GM21576 (cell line): ENCODE results near the gene LRRFIP1.

Experiments used
- ATAC-seq: cut with Tn5 transposase; IDR thresholded peaks from one replicate; pipeline ENCODE4 v1.9.1; 2021; ENCODE audit warnings: mild to moderate bottlenecking, moderate library complexity; ENCODE audit not compliant: unreplicated experiment

The LRRFIP1 gene

DNA sequence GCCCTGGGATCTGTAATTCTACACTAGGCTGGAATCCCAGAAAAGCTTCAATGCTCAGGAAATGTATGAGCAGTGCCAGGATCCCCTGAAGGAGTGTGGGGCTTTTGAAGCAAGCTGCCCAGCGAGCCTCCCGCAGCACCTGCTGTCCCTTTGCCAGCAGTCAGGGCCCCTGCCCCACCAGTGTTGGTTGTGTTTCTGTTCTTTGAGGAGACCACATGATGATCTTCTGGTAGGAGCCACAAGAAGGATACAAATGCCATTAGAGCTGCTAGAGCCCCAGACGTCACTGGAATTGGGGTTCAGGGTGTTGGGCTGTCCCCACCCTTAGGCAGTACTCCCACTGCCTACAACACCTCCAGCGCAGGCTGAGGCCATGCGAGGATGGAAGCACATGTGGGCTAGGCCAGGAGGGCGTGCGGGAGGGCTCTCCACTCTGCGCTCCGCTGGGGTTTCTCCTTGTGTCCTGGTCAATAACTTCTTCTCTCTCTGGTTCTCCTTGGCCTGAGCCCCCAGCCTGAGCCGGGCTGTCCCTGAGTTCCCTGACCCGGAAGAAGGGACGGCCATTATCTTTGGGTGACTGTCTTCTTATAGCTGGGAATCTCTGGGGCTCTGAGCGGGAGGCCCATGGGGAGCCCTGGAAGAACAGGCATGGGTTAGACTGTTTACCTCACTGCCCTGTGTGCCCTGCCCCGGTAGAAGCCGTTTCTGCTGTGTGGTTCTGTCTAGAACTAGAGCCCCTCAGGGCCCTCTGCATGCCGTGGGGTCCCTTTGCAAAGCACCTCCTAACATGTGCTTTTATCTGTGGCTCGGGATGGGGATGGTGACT lies 73.9 kb downstream of the LRRFIP1 start:
- ATAC-seq: no peak

DNA sequence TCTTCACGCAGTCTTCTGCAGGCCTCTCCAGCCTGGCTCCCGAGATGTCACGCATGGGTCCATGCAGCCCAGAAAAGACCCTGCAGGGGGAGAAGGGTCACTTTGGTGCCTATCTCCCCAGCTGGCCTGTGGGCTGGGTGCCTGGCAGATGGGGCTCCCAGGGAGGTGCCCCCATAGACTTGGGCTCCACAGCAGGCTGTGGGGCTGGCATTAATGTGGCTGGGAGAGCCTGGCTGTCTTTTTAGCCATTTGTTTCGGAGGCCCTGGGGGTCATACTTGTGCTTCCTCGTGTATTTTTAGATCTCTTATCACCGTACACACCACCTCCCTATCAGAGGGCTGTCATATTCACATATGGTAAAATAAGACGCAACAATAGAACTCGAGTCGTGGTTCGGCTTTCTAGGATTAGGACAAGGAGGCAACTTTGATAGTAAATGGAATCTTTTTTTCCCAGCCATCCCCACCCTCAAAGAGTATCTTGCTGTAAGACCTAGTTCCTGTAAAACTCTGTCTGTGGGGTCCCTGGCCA lies 74.5 kb downstream of the LRRFIP1 start:
- no peak for ATAC-seq

DNA sequence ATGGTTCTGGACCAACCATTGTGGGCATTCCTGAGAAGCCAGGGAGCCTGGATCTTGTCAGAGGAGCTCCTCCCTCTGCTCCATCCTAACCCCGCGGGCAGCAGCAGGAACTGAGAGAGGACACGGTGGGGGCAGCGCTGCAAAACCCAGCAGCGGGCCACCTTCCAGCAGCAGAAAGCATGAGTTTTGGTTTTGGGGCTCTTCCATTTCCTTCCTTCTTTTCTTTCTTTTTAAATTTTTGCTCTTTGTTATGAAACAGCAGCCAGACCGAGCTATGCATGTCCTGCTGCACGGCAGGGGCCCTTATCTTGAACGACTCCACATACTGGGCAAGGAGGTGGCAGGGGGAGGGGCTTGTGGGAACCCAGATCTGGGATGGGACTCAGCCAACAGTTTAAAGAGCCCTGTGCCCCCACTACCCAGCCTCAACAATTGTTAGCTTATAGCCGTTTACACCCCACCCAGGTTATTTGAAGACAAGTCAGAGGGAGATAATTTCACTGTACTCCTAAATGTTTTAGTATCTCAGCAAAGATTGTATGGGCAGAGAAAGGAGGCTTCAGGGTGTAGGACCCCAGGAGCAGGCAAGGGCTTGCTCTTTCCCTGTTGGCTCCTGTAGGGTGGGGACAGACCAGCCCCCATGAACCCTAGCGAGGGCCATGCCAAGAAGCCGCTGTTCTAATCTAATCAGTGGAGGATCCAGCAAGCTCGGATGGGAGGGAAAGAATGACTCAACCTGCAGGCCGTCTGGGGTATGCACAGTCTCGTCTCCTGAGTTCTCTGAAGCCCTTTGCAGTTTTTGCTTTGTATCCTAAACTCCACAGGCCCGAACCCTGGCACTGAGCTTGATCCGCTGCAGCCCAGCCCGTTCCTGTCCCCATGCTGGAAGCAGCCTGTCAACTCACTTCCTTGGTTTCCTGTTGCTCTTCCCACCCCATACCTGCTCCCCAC lies 75.3 kb downstream of the LRRFIP1 start:
- no peak for ATAC-seq

DNA sequence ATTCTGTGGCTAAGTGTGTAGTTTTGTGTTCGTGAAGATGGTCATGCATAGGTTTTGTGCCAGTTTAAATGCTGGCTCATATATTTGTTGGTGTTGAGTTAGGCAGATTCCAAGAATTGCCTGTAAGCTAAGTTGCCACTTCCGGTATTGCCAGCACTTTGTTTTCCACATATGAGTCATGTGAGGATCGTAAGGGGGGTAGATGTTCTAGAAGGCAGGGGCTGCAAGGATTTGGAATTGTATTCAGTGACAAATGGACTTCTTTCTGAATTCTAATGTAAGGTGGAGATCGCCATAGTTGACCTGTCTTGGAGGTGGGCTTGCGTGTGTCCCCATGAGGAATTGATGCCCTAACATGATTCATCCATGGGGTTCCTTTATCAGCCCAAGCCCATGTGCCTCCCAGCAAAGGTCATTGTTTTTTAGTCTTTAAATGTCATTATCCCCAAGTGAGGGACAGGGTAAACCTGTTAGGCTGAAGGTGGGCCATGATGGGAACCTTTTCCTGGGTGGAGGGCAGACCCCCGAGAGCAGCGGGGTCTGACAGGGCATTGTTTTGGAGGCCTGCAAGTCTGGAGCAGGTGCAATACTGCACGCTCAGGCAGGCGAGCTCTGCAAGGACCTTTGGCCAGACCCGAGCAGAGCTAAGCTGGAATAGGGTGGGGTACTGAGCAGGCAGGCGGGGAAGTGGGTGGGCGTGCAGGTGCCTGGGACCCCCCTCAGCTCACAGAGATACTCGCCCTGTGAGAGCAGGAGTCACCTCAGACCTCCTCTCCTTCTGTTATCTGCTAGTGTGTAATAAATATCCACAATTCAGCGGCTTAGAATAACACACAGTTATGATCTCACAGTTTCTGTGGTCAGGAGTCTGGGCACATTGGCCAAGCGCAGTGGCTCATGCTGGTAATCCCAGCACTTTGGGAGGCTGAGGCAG lies 77.4 kb downstream of the LRRFIP1 start:
- no peak for ATAC-seq

DNA sequence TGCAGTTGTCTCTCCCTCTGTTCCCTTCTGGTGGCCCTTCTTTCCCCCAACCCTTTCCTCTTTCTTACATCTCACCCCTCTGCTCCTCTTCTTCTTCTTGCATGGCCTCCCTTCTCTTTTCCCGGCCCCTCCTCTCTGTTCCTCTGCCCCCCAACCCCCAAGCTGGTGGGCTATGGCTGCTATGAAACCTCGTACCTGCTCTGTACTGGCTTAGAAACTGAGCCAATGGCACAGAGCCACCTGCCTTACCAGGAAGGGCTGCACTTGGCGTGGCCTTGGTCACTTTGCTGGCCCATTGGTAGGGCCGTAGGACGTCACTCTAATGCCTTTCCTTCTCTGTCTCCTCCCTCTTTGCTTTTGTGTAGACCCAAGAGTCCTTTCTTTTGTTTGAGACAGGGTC lies 78.9 kb downstream of the LRRFIP1 start:
- ATAC-seq: no peak

DNA sequence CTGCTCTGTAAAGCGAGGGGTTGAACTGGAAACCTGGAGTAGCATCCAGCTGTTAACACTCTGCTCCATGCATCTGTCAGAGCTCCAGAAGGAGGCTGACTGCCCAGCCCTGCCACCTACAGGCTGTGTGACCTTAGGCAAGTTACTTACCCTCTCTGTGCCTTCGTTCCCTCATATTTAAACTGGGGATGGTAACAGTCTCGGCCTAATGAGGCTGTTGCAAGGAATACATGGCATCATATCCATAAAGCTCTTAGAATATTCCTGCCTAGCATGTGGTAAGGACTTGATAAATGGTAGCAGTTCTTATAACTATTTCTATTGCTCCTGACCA lies 80.6 kb downstream of the LRRFIP1 start:
- no peak for ATAC-seq

DNA sequence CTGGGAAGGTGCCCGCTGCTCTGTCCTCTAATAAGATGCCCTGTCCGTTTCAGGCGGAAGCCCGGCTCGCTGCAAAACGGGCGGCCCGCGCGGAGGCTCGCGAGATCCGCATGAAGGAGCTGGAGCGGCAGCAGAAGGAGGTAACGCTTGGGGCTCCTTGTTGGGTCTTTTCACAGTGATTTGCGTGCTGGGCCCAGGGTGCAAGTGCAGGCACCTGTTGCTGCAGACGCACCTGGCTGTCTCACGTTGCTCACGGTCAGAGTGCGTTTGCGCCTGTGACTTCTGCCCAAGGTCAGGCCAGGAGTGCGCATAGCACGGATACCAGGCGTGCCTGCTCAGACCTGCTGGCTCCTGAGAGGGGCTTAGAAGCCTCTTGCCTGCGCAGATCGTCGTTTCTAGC lies 81.1 kb downstream of the LRRFIP1 start:
- no peak for ATAC-seq

DNA sequence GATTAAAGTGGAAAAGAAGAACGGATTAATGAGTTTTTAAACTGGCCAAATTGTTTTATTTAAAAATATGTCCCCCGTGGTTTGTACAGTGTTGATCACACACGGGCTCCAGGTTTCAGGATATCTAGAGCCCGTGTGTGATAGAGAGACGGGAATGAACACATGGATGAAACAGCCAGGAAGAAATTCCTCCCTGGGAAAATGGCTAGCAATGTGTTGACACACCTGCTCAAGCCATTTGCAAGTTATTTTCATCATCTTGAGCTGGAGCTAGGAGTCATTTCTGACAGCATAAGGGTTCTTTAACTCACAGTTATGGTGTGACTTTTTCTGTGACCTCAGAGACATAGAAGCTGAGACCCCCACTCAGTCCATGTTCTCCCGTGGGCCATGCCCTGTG lies 81.6 kb downstream of the LRRFIP1 start:
- ATAC-seq: no peak

DNA sequence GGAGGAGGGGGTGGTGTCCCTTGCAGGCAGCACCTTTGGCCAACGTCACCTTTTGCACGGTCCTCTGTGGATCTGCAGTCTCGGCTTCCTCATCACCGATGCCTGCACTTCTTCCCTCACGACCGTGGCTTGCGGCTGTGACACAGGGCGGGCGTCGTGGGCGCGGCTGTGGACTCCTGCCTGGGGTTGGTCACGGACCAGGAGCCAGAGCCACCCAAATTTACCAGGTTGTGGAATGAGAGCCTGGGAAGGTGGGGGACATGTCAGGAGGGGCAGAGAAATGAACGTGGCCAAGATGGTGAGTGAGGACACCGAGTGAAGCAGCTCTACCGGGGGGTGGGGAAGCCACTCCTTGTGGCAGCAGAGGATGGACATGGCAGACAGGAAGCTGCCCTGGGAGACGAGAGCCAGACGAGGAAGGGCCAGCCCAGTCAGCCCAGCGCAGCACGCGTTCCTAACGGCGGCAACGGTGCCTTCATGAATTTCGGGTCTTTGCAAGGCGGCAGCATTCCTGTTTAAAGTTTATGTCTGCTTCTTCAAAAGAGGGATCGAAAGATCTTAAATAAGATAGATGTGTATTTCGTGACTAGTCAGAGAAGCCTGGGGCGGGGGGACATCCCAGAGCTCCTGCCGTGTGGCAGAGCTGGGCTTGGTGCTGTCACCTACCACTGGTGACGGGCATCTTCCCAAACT lies 84.2 kb downstream of the LRRFIP1 start:
- no peak for ATAC-seq

DNA sequence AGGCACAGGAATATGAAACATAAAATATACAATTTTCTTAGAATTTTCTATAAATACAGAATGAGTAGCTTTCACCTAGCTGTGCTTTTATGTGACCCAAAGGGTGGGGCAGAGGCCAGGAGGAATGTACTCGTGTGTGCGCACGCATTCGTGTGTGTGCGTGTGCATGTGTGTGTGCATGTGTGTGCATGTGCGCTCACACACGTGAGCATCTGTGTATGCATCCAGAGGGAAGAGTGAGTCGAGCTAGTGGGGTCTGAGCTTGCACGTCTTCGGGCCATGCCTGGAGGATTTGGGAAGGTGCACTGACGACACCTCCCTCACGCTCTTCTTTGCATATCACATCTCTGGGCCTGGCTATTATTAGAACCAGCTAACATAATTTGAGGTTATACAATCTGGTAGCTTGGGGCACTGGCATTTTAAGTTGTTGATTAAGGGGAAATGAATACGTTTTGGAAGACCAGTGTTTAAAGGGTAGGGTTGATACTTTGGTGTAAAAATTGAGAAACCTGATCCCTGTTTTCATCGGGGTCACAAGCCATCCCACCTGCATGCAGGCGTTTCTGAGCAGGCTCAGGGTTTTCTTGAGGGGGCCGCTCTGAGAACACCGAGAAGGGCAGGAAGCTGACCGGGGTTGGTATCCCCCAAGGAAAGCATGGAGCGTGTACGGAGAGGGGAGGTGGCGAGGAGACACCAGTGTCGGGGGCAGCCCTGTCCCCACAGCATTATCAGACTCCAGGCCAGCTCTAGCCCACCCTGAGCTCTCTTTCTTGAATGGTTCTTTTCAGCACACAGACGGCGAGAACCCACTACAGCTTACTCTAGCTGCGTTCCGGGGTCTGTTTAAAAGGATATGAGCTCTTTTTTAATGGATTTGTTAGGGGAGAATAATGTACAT lies 85.3 kb downstream of the LRRFIP1 start:
- no peak for ATAC-seq

DNA sequence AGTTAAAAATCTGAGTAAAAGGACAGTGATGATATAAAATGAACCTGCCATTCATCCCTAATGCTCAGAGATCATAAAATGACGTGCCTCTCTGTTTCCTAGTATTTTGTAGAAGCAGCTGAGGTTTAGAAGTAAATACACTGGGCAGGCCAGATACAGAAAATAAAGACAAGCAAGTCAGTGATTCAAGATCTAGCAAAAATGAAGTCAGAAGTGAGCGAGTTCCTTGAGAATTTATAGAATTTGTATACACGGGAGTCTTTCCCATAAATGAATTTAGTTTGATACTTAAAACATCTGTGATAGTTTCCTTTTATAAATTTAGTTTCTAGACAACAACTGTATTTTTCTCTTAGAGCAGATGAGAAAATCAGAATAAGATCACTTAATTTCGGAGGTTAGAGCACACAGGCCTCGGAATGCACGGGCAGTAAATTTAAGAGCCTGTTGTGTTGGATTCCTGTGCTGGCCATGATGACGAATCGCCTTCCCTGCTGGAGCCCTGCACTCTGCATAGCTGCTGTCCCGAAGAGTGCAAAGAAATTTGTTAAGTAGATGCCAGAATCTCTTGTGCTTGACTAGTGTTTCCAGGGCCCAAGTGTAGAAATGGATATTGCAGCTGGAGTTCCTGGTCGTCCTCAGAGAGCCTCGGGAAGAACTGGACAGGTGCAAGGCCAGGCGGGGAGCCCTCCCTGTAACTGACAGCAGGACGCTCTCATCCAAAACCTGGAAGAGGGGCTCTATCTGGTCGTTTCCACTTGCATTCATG lies 87.5 kb downstream of the LRRFIP1 start:
- no peak for ATAC-seq

DNA sequence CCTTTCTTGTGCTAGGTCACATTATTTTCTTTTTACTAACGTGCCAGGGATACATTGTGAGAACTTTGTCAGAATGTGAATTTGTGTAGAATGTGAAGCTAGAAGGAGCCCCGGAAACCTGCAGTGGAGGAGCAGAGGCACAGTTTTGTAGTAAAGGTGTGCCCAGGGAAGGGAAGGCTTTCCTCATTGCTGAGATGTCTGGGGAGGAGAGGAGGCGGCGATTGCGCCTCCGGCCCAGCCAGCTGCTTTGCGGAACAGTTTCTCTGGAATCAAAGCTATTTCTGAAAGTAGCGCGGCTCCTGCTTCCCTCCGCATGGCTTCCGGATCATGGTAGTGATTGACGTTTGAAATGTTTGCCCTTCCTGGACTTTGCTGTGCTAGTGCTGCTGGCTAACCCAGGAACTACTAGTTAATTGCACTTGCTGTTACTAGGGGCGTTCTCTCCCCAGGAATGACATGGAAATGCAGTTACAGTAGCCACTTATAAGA lies 88.1 kb downstream of the LRRFIP1 start:
- no peak for ATAC-seq

DNA sequence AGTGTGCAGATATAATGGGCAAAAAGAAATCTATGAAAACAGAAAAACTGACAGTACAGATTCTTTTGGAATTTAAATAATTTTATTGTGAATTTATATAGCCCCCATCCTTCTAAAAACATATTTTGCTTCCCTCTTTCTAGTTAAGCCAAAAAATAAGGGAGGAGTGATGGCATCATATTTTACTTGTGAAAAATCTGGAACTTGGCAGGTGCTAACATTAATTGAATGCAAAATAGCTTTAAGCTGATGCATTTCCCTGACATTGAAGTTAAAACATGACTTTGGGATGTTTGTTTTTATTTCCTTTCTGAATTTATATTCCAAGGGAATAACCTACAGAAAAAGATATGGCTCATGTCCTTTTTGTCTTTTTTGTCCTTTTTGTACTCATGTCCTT lies 88.6 kb downstream of the LRRFIP1 start:
- no peak for ATAC-seq

DNA sequence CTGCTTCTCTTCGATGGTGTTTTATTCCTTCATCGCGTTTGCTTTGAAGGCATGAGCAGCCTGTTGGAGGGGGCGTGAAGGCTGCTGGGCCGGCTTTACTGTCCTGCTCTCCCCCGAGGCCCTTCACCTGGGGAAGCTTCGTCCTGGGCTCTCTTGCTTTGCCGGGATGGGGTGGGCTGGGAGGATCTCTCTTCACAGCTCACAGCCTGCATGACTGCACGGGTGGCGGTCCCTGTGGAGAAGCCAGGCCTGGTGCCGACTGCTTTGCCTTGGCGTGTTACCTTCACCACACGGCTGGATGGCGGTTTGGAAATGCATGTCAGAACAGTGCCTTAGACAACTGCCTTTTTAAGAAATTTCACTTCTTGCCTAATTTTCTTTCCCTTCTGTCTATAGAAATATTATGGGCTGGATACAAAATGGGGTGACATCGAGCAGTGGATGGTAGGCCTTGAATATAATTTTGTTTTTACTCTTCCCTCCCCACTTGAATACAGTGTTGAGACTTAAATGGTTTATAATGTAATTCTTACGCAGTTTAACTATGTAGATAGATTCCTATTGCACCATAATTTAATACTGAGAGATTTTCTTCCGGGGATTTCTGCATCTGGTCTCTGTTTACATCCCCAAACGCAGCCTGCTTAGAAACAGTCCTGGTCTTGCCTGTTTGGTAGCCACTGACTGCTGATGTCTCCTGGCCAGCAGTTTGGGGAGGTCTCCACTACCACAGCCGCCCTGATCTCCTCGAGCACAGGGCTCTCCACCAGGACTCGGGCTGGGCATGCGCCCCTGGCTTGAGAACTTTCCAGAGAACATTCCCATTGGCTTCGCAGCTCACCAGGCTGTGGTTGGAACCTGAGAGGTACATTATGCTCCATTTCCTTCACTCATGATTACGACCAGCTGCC lies 90.2 kb downstream of the LRRFIP1 start:
- ATAC-seq: no peak

DNA sequence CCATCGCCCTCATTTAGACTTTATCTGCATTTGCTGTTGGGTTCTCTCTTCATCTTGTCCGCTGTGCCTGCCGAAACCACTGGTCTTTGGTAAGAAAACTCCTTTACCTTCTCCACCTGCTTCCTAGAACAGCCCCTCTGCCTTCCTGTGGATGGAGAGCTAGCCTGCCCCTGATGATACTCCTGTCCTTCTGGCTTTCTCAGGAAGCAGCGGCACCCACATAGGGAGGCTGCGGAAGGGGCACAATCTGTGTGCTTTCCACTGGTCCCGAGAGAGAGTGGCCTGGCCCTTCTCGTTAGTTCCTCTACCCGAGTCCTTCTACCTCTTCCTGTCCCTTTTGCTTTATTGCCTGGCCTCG lies 90.9 kb downstream of the LRRFIP1 start:
- ATAC-seq: no peak

DNA sequence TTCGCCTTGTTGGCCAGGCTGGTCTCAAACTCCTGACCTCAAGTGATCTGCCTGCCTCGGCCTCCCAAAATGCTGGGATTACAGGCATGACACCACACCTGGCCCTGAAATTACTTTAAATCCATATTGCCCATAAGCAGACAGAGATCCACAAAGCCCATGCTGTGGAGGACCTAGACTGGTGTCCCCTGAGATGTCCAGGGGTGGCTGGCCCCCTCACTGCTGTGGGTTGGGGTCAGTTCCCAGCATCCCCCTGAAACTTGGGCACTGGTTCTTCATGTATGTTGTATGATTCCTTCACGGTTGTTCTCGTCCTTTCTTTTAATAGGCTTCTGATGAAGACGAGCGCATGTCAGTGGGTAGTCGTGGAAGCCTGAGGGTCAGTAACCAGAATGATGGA lies 93.1 kb downstream of the LRRFIP1 start:
- ATAC-seq: no peak

DNA sequence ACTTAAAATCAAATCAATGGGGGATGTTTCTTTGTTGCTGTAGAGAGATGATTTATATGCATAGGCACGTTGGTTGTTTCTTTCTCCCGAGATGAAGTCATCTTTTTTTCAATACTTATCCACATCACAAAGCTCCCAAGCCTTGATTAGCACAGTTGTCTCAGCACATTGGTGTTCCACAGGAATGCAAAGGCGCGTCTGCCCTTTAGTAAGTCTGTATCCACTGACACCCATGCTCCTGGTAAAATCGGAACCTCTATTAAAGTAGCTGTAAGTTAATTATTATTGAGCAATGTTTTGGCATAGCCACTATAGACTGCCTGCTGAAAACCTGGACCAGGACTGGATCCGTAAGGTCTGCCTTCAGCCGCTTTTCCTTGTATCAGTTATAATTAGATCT lies 93.6 kb downstream of the LRRFIP1 start:
- no peak for ATAC-seq
